Fibroblast of pulmonary artery (primary cell): ENCODE data around the gene CYFIP1.

ENCODE experiments used
- DNase-seq: peaks from one replicate; pipeline ENCODE4 v3.0.0-alpha.2; 2010; ENCODE audit warnings: low read depth
- H3K4me3 ChIP-seq: replicated peaks from 2 replicates; pipeline ENCODE4 v1.5.1; 2011; ENCODE audit warnings: low read depth, mild to moderate bottlenecking, control low read depth, low read length, moderate library complexity
- CTCF ChIP-seq: IDR thresholded peaks from 2 replicates; pipeline ENCODE4 v1.5.1; 2011; ENCODE audit warnings: mild to moderate bottlenecking, control low read depth, low read length, inconsistent platforms; ENCODE audit errors: missing control alignments

CYFIP1 gene

GRCh38 chr15:22868928-22869327, 111.2 kb downstream of the CYFIP1 start:
- no peak for DNase-seq
- no peak for TF ChIP-seq CTCF
- H3K4me3 ChIP-seq, result no peak overlapping the region

- TF ChIP-seq CTCF, result no peak
- no peak for DNase-seq
- H3K4me3 ChIP-seq, result no peak overlapping the region
These were observed 111.7 kb downstream of the CYFIP1 start for GRCh38 chr15:22868495-22868894.

DNA sequence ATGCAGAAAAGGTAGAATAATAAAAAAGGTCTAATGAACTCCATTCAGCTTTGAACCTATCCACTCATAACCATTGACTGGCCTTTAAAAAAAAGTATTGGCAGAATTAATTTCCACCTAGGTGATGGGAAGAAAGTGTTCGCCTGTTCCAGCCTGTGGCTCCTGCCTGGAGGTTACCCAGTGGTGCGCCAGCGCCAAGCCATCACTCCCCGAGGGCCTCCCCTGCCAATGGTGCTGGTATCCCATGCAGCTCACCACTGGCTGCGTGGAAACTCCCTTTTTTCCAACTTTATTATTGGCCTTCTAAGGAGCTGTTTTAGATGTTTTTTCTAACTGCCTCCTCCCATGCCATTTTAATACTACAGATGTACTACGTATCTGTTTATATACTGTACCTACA, 112.3 kb downstream of the CYFIP1 start:
- no peak overlapping the region for H3K4me3 ChIP-seq
- TF ChIP-seq CTCF, result no peak
- DNase-seq, result no peak

GRCh38 chr15:22866079-22866478, 114.1 kb downstream of the CYFIP1 start:
- TF ChIP-seq CTCF, result no peak
- no peak overlapping the region for H3K4me3 ChIP-seq
- DNase-seq, result peak; percentile 34

DNA sequence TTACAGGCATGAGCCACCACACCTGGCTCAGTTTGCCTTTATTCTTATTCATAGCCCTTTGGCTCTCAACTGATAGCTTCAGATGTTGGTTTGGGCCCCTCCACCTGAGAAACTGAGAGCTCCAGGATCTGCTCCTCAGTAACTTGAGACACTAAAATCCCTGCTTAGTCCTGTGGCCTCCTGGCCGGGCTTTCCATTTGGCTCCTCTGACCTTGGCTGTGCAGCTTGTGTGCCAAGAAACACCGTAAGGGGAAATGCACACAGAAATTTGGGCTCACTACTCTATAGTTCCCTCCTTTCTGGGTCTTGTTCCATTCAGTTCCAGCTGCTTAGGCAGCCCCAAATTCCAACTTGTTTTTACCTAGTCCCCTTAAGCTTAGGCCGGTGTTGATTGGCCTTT, 116.8 kb downstream of the CYFIP1 start:
- DNase-seq, result no peak
- no peak for TF ChIP-seq CTCF
- no peak overlapping the region for H3K4me3 ChIP-seq

- no peak for TF ChIP-seq CTCF
- H3K4me3 ChIP-seq, result no peak overlapping the region
- no peak for DNase-seq
These were observed 119.0 kb downstream of the CYFIP1 start for GRCh38 chr15:22861161-22861560.

DNA sequence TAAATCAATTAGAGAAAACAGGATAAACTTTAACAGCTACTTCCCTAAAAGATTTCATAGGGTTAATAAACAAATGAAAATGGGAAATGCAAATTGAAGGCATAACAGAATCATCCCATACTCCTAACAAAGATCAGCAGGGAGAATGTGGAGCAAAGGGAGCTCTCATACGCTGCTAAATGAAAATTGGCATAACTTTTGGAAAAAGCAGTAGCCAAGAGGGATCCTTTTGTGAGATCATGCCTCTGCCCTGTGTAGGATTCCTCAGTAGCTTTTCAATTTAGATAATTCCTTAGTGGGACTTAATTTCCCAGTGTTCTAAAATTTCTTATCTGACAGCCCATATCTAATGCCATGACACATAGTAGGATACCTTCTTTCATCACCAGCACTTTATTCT, 123.5 kb downstream of the CYFIP1 start:
- no peak for DNase-seq
- TF ChIP-seq CTCF, result no peak
- no peak overlapping the region for H3K4me3 ChIP-seq
